DND-41 (cell line): Measurements from ENCODE around the gene GPC6.

ENCODE experiments used
- ATAC-seq: fragments of 200-7000 bp; cut with Tn5 transposase; 3 replicates; pipeline ENCODE4 v1.9.1; 2021; ENCODE audit warnings: low read depth; ENCODE audit not compliant: insufficient read depth
- DNase-seq: peaks from one replicate; pipeline ENCODE4 v3.0.0-alpha.2; 2020
- H2AFZ ChIP-seq: 2 replicates; pipeline ENCODE4 v1.6.0; 2012; ENCODE audit warnings: low read depth, low read length
- H3K27ac ChIP-seq: 2 replicates; pipeline ENCODE4 v1.5.1; 2012; ENCODE audit warnings: low read length, inconsistent platforms
- H3K27me3 ChIP-seq: fragments of 200-600 bp; sonication (generic); 2 replicates; pipeline ENCODE4 v1.6.0; 2012; ENCODE audit warnings: low read length, mild to moderate bottlenecking, inconsistent platforms; ENCODE audit not compliant: insufficient read depth, poor library complexity
- H3K36me3 ChIP-seq: 2 replicates; pipeline ENCODE4 v1.5.1; 2012; ENCODE audit warnings: low read length, inconsistent platforms; ENCODE audit not compliant: insufficient read depth
- H3K4me1 ChIP-seq: 2 replicates; pipeline ENCODE4 v1.5.1; 2012; ENCODE audit warnings: mild to moderate bottlenecking, low read length; ENCODE audit not compliant: insufficient read depth
- H3K4me2 ChIP-seq: 2 replicates; pipeline ENCODE4 v1.6.0; 2012; ENCODE audit warnings: mild to moderate bottlenecking, moderate library complexity, low read length, inconsistent platforms; ENCODE audit not compliant: insufficient read depth
- H3K4me3 ChIP-seq, 2 experiments: fragments of 200-600 bp in 1 of 2; shearing (Covaris generic) in 1 of 2; 2 replicates each; pipeline ENCODE4 v1.5.1; 2012 to 2016; ENCODE audit warnings: inconsistent platforms in 2 of 2, low read length in 2 of 2, mild to moderate bottlenecking in 2 of 2, low read depth in 1 of 2, moderate library complexity in 1 of 2
- H3K79me2 ChIP-seq: 2 replicates; pipeline ENCODE4 v1.6.0; 2012; ENCODE audit warnings: low read length, inconsistent platforms; ENCODE audit not compliant: insufficient read depth
- H3K9ac ChIP-seq: 2 replicates; pipeline ENCODE4 v1.6.0; 2012; ENCODE audit warnings: low read depth, mild to moderate bottlenecking, inconsistent platforms, low read length, moderate library complexity
- H3K9me3 ChIP-seq: 2 replicates; pipeline ENCODE4 v1.5.1; 2012; ENCODE audit warnings: low read length, moderate library complexity, mild to moderate bottlenecking, inconsistent platforms; ENCODE audit not compliant: insufficient read depth, severe bottlenecking
- H4K20me1 ChIP-seq: 2 replicates; pipeline ENCODE4 v1.6.0; 2012; ENCODE audit warnings: low read length; ENCODE audit not compliant: insufficient read depth
- CTCF ChIP-seq: IDR thresholded peaks from 2 replicates; pipeline ENCODE4 v1.5.1; 2012; ENCODE audit warnings: borderline replicate concordance, low read length, moderate library complexity, mild to moderate bottlenecking; ENCODE audit not compliant: poor library complexity, severe bottlenecking; ENCODE audit errors: extremely low read depth
- EZH2 ChIP-seq: IDR thresholded peaks from 3 replicates; pipeline ENCODE4 v1.6.1; 2012; ENCODE audit warnings: borderline replicate concordance, low read depth, mild to moderate bottlenecking, moderate library complexity, low read length, inconsistent platforms; ENCODE audit not compliant: severe bottlenecking

GPC6 gene

DNA sequence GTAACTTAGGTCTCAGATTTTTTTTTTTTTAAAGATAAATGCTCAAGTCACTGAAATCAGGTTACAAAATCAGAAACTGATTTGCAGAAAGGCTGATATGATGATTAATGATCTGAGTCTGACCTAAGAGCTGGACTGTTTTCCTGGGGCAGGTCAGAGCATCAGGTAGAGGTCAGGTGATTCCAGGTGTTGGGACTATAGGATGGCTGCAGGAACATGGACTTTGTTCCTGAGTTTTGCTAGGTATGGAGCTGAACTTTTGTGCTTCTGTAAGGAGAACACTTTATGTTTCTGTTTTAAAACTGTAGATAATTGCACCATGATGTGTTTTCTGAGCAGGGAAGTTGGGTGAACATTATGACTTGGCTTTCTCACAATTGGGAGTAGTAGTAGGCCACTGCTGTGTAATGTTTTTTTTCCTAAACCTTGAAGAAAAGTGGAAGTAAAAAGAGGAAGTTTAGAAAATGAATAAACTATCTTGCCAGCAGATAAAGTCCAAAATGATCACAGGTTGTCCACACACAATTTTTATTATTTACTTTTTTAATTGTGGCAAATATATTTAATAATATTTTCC lies 955.7 kb downstream of the GPC6 start:
- Histone ChIP-seq H3K27me3 (peaks cover 6% of the 10 kb centered on the region), H3K9ac (no peak overlapping the region), H2AFZ (no peak overlapping the region), H3K4me1 (no peaks in the 10 kb centered on the region), H4K20me1 (no peaks in the 10 kb centered on the region), H3K4me2 (no peak overlapping the region), H3K4me3 (no peak overlapping the region), H3K9me3 (no peaks in the 10 kb centered on the region), H3K79me2 (no peaks in the 10 kb centered on the region), H3K36me3 (no peaks in the 10 kb centered on the region), H3K27ac (no peak overlapping the region)
- TF ChIP-seq CTCF, result no peak
- no peak for TF ChIP-seq EZH2
- no peak for ATAC-seq
- DNase-seq, result no peak

GRCh38 chr13:94186470-94186869 lies 959.9 kb downstream of the GPC6 start:
- H3K9me3 ChIP-seq, result no peaks in the 10 kb centered on the region
- DNase-seq (no peak), ATAC-seq (no peak)
- no peaks in the 10 kb centered on the region for H3K36me3 ChIP-seq
- no peak overlapping the region for H3K4me2 ChIP-seq
- H3K4me1 ChIP-seq, result no peaks in the 10 kb centered on the region
- no peak overlapping the region for H3K27ac ChIP-seq
- no peak overlapping the region for H2AFZ ChIP-seq
- no peaks in the 10 kb centered on the region for H3K27me3 ChIP-seq
- H3K9ac ChIP-seq, result no peak overlapping the region
- H4K20me1 ChIP-seq, result no peaks in the 10 kb centered on the region
- TF ChIP-seq EZH2 (no peak), CTCF (no peak)
- no peaks in the 10 kb centered on the region for H3K79me2 ChIP-seq
- no peak overlapping the region for H3K4me3 ChIP-seq

DNA sequence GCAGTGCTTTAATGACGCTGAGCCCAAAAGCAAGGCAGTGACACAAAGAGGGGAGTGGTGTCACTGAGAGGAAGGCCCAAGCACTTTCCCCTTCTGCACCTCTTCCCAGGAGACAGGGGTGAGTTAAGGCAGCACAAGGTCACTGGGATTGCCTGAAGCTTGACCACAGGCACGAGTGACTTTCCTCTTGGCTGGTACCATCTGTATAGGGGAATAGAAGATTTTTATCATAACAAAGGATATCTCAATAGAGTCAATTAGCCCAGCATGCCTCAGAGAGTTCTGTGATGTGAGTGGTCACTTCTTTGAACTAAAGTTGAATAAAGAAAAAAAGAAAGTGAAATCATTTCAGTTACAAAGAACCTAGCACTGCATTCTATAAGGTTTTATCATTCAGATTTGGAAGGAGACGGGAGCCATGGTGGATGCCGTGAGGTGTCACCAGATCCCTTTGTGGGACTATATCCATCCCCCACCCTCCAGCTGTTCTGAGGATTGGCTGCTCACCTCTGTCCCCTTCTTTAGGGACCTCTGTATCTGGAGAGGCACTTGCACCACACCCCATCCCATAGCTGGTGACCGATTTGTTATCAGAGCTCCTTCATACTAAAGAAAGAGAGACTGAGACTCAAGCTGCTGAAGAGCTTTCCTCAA lies 961.7 kb downstream of the GPC6 start:
- TF ChIP-seq CTCF (no peak), EZH2 (no peak)
- H3K4me1 ChIP-seq, result no peaks in the 10 kb centered on the region
- DNase-seq (no peak), ATAC-seq (no peak)
- no peaks in the 10 kb centered on the region for H3K36me3 ChIP-seq
- H3K27me3 ChIP-seq, result no peaks in the 10 kb centered on the region
- no peak overlapping the region for H3K4me3 ChIP-seq
- no peak overlapping the region for H3K27ac ChIP-seq
- no peaks in the 10 kb centered on the region for H4K20me1 ChIP-seq
- H3K9me3 ChIP-seq, result no peaks in the 10 kb centered on the region
- no peak overlapping the region for H3K9ac ChIP-seq
- no peak overlapping the region for H2AFZ ChIP-seq
- H3K4me2 ChIP-seq, result no peak overlapping the region
- H3K79me2 ChIP-seq, result no peaks in the 10 kb centered on the region
